Measurements from ENCODE around the gene NHLRC4.

Gene NHLRC4

DNA sequence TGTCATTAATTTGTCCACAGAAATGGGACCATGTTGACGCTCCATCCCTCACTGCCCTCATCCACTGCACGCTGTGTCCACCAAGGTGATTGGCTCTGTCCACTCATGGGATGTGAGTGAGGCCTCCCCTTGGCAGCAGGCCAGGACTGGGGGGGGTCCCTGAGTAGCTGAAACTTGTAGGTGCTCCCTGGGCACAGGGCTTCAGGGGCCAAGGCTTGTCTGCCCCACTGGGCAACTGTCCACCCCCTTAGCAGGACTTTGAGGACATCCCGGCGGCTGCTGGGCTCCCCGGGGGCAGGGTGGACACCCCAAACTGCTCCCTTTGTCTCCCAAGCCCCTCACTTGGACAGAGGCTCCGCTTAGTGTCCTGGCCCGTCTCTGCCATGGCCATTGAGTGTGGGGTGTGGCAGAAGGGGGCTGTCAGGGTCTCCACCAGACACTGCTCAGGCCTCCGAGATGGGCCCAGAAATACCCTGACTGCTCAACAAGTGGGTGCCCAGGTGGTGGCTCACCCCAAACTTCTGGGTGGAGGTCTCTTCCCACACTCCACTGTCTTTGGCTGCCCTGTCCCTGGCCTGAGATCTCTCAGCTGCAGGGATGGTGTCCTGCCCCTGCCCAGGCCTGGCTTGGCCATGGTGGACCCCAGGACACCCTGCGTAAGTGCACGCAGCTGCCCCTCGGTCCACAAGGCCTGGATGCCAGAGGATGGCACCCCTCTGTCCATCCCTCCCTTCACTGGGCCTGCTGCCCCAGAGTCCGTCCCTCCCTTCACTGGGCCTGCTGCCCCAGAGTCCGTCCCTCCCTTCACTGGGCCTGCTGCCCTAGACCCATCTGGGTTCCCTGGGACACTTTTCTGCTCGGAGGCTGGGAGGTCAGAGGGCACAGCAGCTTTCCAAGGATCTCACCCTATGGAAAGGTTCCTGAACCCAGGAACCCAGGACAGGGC is 20.1 kb downstream of the NHLRC4 start:
- Histone ChIP-seq H3K4me3 (no peak overlapping the region), H3K27ac (no peak overlapping the region)

DNA sequence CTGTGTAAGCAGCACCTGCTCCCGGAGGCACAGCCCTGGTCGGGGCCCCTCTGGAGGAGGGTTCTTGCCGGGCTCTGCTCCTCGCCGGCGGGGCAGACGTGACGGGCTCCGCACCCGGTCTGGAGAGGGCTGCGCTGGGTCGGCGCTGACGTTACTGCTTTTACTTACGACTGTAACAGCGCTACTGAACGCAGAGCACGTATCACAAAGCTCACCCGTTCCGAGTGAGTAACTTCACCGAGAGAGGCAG is 21.8 kb downstream of the NHLRC4 start:
- Histone ChIP-seq H3K36me3 (ENCODE audit: insufficient read depth, low read length) (no peaks in the 10 kb centered on the region), H3K9ac (ENCODE audit: insufficient read length) (peak overlapping the region; percentile 96), H3K9me3 (ENCODE audit: low read depth, low read length) (no peaks in the 10 kb centered on the region), H3K4me3 (peak overlapping the region; percentile 99), H3K27ac (peak overlapping the region; percentile 98)
- DNase-seq (ENCODE audit: low read depth, low spot score), result no peak
- TF ChIP-seq POLR2AphosphoS5 (IDR thresholded peaks at IDR 0.05; ENCODE audit: borderline replicate concordance, low read depth, low read length) (no peak), EZH2 (IDR thresholded peaks at IDR 0.05) (no peak), FOXP2 (optimal IDR thresholded peaks at IDR 0.05; ENCODE audit: control extremely low read depth, extremely low read length, insufficient read depth) (no peak)

More for the DNA sequence above, 20.1 kb downstream of the NHLRC4 start:
- no peak for TF ChIP-seq EZH2 (IDR thresholded peaks at IDR 0.05)
- TF ChIP-seq FOXP2 (optimal IDR thresholded peaks at IDR 0.05; ENCODE audit: control extremely low read depth, extremely low read length, insufficient read depth), result no peak
- TF ChIP-seq POLR2AphosphoS5 (IDR thresholded peaks at IDR 0.05; ENCODE audit: borderline replicate concordance, low read depth, low read length), result no peak
- Histone ChIP-seq H3K36me3 (ENCODE audit: insufficient read depth, low read length) (no peaks in the 10 kb centered on the region), H3K9ac (ENCODE audit: insufficient read length) (no peak overlapping the region), H3K9me3 (ENCODE audit: low read depth, low read length) (no peaks in the 10 kb centered on the region)
- DNase-seq (ENCODE audit: low read depth, low spot score), result no peak

DNA sequence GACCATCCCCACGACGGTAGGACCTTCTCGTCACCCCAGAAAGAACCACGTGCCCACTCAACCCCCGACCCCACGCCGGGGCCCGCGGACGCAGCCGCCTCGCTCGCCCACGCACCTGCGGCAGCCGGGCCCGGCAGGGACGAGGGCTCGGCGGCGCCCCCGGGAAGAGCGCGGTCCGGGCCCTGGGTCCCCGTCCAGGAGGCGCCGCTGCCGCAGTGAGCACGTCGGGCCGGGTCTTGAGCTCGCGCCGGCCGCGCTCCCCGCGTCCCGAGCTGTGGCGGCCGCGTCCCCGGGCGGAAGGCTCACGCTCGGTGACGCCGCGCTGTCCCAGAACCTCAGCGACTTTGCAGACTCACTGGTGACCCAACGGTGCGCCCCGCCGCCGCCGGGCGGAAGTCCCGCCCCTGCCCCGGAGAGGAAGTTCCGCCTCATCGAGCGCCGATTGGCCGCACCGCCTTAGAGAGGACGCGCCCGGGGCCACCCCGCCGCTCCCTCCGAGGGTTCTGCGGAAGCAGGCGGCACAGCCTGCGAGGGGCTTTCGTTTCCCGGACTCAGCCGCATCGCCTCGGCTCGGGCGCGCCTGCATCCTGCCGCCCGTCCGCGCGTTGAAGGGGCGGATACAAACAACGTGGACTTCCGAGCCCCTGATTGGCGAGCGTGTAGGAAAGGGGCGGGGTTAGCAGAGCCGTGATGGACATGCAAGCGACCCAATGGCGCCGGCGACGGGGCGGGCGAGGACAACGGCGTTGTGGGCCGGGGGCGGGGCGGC is 22.3 kb downstream of the NHLRC4 start:
- Histone ChIP-seq H3K27ac (peak overlapping the region; percentile 98), H3K36me3 (ENCODE audit: insufficient read depth, low read length) (no peaks in the 10 kb centered on the region), H3K4me3 (peak overlapping the region; percentile 99), H3K9ac (ENCODE audit: insufficient read length) (peak overlapping the region; percentile 96), H3K9me3 (ENCODE audit: low read depth, low read length) (no peaks in the 10 kb centered on the region)
- peak; percentile 84 for DNase-seq (ENCODE audit: low read depth, low spot score)
- TF ChIP-seq POLR2AphosphoS5 (IDR thresholded peaks at IDR 0.05; ENCODE audit: borderline replicate concordance, low read depth, low read length) (peak; percentile 84), EZH2 (IDR thresholded peaks at IDR 0.05) (no peak), FOXP2 (optimal IDR thresholded peaks at IDR 0.05; ENCODE audit: control extremely low read depth, extremely low read length, insufficient read depth) (no peak)

DNA sequence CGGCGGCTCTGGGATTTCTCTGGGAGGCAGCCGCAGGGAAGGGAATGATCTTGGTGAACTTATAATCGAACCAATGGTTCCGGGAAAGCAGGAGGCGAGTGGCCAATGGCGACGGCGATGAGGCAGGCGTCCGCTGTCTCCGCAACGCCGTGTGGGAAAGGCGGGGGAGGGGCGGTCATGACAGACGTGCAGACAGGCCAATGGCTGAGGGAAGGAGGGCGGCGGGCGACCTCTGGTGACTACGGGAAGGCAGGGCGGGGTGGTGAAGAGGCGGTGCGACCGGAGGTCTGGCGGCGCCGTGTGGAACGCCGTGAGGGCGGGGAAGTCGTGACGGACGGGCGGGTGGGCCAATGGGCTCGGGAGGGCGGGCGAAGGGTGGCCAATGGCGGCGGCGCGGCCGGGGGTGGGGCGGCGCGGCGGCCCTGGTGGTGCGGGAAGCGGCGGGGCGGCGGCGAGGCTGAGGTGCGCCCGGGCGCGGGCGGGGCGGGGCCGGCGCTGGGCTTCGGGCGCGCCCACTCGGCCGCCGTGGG is 22.9 kb downstream of the NHLRC4 start, which contains the start of gene RAB40C:
TSS of gene RAB40C (plus strand) at position 409 of the 530 bp plus-strand sequence. CDS start 226 bp downstream, outside the sequence.
- H3K36me3 ChIP-seq (ENCODE audit: insufficient read depth, low read length), result no peaks in the 10 kb centered on the region

DNA sequence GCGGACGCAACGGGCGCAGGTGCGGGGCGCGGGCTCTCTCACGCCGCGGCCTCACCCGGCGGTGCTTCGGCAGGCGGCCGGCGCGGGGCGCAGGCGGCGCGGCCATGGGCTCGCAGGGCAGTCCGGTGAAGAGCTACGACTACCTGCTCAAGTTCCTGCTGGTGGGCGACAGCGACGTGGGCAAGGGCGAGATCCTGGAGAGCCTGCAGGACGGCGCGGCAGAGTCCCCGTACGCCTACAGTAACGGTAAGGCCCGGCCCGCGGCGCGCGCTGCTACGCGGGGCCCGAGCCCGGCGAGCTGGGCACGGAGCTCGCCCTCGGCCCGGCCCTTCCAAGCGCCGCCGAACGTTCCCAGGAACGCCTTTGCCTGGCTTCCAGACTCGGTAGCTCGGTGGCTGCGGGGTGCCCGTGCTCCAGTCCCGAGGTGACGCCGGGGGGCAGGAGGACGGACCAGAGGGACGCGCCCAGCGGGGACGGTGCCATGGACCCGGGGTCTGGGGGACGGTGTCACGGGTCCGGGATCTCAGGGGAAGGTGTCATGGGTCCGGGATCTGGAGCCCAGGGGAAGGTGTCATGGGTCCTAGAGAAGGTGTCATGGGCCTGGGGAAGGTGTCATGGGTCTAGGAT is 23.5 kb downstream of the NHLRC4 start:
- H3K27ac ChIP-seq, result no peak overlapping the region
- H3K4me3 ChIP-seq, result peak overlapping the region; percentile 90
- no peaks in the 10 kb centered on the region for H3K36me3 ChIP-seq (ENCODE audit: insufficient read depth, low read length)
- H3K9me3 ChIP-seq (ENCODE audit: low read depth, low read length), result no peaks in the 10 kb centered on the region
- H3K9ac ChIP-seq (ENCODE audit: insufficient read length), result peak overlapping the region; percentile 89
- DNase-seq (ENCODE audit: low read depth, low spot score), result no peak
- no peak for TF ChIP-seq EZH2 (IDR thresholded peaks at IDR 0.05)

More for the DNA sequence above, 22.9 kb downstream of the NHLRC4 start, which contains the start of gene RAB40C:
- no peaks in the 10 kb centered on the region for H3K9me3 ChIP-seq (ENCODE audit: low read depth, low read length)
- peak; percentile 86 for DNase-seq (ENCODE audit: low read depth, low spot score)
- TF ChIP-seq POLR2AphosphoS5 (IDR thresholded peaks at IDR 0.05; ENCODE audit: borderline replicate concordance, low read depth, low read length) (no peak), EZH2 (IDR thresholded peaks at IDR 0.05) (no peak), FOXP2 (optimal IDR thresholded peaks at IDR 0.05; ENCODE audit: control extremely low read depth, extremely low read length, insufficient read depth) (no peak)
- peak within 1 kb of the TSS; percentile 99 for H3K4me3 ChIP-seq
- peak within 1 kb of the TSS; percentile 96 for H3K9ac ChIP-seq (ENCODE audit: insufficient read length)
- peak within 1 kb of the TSS; percentile 98 for H3K27ac ChIP-seq

DNA sequence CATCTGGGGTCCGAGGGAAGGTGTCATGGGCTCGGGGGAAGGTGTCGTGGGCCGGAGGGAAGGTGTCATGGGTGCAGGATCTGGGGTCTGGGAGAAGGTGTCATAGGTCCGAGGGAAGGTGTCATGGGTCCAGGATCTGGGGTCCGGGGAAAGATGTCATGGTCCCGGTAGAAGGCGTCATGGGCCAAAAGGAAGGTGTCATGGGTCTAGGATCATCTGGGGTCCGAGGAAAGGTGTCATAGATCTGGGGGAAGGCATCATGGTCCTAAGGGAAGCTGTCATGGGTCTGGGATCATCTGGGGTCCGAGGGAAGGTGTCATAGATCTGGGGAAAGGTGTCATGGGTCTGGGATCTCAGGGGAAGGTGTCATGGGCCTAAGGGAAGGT is 24.0 kb downstream of the NHLRC4 start:
- Histone ChIP-seq H3K4me3 (peak overlapping the region; percentile 90), H3K36me3 (ENCODE audit: insufficient read depth, low read length) (no peaks in the 10 kb centered on the region), H3K27ac (no peak overlapping the region), H3K9me3 (ENCODE audit: low read depth, low read length) (no peaks in the 10 kb centered on the region), H3K9ac (ENCODE audit: insufficient read length) (peak overlapping the region; percentile 89)
- no peak for DNase-seq (ENCODE audit: low read depth, low spot score)
- TF ChIP-seq FOXP2 (optimal IDR thresholded peaks at IDR 0.05; ENCODE audit: control extremely low read depth, extremely low read length, insufficient read depth) (no peak), POLR2AphosphoS5 (IDR thresholded peaks at IDR 0.05; ENCODE audit: borderline replicate concordance, low read depth, low read length) (no peak), EZH2 (IDR thresholded peaks at IDR 0.05) (no peak)

DNA sequence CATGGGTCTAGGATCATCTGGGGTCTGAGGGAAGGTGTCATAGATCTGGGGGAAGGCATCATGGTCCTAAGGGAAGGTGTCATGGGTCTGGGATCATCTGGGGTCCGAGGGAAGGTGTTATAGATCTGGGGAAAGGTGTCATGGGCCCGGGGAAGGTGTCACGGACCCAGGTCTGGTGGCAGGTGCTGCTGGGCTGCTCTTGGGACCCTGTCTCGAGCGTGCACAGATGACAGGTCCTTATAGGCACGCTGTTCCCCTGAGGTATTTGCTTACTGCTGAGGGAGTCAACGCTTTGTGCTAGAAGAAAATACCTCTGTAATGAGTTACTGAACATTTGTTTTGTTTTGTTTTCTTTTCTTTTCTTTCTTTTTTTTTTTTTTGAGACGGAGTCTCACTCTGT is 24.4 kb downstream of the NHLRC4 start:
- H3K36me3 ChIP-seq (ENCODE audit: insufficient read depth, low read length), result no peaks in the 10 kb centered on the region
- TF ChIP-seq EZH2 (IDR thresholded peaks at IDR 0.05) (no peak), POLR2AphosphoS5 (IDR thresholded peaks at IDR 0.05; ENCODE audit: borderline replicate concordance, low read depth, low read length) (no peak), FOXP2 (optimal IDR thresholded peaks at IDR 0.05; ENCODE audit: control extremely low read depth, extremely low read length, insufficient read depth) (no peak)
- peak overlapping the region; percentile 90 for H3K4me3 ChIP-seq
- no peaks in the 10 kb centered on the region for H3K9me3 ChIP-seq (ENCODE audit: low read depth, low read length)
- no peak overlapping the region for H3K27ac ChIP-seq
- DNase-seq (ENCODE audit: low read depth, low spot score), result no peak
- H3K9ac ChIP-seq (ENCODE audit: insufficient read length), result no peak overlapping the region

Data from SK-N-MC (cell line).